HG02884 (cell line): ENCODE results near the gene NDUFS8.
A peak's percentile ranks its signal among the peaks of the same experiment; 100 is the strongest.

Experiments used
- ATAC-seq: cut with Tn5 transposase; IDR thresholded peaks from one replicate; pipeline ENCODE4 v1.9.1; 2021; ENCODE audit warnings: mild to moderate bottlenecking, moderate library complexity; ENCODE audit not compliant: unreplicated experiment

Gene NDUFS8

DNA sequence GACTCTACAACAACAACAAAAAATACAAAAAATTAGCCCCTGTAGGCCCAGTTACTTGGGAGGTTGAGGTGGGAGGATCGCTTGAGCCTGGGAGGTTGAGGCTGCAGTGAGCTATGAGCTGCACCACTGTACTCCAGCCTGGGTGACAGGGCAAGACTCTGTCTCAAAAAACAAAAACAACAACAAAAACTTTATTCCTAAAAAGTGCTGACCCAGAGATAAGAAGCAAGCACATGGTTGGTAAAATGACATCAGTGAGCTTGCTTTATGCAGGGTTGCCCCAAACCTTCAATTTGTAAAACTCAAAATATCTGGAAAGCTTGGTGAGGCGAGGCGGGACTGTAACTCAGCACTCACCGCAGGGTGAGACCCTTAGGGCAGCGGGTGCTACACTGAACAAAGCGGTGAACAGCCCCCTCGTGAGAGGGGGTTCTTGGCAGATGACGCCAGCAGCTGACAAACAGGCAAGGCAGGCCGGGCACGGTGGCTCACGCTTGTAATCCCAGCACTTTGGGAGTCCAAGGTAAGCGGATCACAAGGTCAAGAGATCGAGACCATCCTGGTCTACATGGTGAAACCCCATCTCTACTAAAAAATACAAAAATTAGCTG, 4.9 kb downstream of the NDUFS8 start:
- ATAC-seq, result no peak

DNA sequence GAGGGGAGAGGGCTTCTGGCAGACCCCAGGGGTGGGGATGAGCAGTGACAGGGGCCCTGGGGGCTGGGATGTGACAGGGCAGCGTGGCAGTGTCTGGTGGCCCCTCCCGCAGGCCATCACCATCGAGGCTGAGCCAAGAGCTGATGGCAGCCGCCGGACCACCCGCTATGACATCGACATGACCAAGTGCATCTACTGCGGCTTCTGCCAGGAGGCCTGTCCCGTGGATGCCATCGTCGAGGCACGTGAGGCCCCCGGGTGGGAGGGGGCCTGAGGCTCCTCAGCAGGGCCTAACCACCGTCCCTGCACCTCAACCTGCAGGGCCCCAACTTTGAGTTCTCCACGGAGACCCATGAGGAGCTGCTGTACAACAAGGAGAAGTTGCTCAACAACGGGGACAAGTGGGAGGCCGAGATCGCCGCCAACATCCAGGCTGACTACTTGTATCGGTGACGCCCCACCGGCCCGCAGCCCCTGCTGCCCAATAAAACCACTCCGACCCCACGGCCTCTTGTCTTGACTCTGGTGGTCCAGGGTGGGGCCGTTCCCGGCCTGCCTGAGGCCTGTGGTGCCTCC, 5.7 kb downstream of the NDUFS8 start:
- no peak for ATAC-seq

DNA sequence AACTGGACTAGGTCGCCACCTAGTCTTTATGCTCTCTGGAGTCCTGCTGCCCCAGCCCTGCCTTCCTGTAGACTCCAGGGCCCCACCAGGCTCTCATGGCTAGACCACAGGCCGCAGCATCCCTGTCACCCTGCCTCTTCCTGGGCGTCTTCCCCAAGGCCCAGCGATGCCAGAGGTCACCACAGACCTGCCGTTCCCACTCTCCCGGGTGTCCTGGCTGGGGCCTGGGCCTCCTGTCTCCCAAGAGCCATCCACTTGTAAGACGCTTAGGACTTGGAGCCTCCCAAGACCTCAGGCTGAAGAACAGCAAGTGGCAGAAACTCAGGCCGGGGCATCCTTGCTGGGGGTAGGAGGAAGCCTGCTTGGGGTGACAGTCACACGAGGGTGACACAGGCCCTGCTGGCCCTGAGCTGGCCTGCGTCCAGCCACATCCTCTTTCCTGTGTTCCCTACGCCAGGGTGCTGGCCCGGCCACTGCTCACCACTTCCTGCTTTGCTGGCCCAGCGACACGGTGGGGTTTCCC, 6.3 kb downstream of the NDUFS8 start:
- no peak for ATAC-seq

DNA sequence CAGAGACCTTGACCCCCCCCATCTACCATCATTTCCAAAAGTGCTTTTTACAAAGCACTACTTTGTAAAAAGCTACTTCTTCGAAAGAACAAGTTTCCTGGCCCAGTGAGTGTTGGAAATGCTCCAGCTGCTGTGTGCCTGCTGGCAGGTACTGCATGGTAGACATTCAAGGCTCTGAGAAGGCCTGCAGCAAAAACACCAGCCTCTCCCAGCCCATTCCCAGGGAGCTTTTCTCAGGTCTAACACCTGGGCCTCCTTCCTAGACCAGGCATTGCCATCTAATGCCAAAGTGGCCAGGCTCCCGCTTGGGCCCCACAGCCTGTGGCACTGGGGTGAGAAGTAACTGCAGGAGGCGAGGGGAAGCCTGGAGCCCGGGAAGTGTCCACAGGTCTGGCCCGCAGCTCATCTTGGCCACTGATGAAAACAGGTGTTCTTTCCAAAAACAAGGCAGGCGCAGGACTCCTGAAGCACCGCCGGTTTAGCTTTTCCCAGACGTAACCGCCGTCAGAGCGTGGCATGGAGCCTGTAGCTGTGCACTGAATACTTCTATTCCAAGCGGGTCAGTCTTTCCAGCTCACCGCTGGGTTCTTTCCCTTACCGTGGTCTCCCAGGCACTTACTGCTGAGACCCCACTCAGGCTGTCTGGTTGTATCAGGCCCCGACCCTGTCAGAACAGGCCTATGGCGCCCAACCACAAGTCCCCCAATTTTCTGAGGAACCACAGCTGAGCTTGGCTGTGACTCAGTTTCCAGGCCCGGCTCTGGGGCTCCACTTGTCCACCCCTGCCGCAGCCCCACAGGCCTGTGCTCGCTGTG, 7.1 kb downstream of the NDUFS8 start:
- ATAC-seq, result no peak

DNA sequence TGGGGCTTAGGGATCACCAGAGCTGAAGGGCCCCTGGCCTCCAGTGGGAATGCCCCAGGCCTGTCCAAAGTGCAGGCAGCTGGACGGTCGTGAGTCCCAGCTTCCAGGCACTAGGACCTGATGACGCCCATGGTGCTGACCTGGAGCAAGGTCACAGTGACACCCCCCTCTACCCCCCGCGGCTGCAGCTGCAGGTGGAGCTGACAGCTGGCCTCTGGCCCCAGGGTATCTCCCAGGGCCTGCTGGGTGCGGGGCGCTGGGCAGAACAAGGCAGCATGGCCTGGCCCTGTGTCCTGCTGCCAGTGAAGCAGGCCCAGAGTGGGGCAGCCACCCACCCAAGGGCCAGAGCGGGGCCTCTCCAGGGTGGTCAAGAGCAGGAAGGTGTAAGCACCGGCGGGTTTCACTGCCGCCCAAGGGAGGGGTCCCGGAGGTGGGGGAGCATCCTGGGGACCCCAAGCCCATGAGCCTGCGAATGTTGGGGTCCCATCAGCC, 7.8 kb downstream of the NDUFS8 start:
- no peak for ATAC-seq

DNA sequence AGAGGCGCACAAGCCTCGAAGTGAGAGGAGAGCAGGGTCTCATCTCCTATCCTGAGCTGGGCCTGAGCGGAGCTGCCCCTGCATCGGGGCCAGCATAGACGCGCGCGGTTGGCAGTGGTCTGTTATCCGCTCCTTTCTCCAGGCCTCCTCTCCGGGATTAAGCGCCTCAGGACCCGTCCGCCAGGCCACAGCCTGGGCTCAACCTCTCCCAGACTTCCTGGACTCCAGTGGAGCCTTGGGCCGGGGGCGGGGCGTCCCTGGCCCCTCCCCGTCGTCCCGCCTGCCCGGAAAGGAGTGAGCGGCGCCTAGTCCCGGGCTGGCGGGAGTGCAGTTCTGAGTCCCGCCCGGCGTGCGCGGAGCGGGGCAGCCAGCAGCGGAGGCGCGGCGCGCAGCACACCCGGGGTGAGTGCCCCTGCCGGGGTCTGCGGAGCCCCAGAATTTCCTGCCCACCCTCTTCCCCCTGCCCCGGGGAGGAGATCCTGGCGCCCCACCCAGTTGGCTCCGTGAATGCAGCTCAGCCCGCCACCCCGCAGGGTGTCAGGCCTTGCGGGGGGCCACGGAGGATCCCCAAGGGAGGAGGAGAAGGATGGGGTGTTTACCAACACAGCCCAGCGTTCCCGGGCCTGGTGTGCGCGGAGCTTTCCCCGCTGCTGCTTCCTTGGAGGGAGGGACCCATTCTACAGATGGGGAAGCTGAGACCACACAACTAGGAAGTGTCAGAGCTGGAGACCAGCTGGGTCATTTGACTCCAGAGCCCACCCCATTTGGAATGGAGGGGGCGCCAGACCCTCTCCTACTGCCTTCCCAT, 8.4 kb downstream of the NDUFS8 start, which contains the start of gene TCIRG1:
TCIRG1 (plus strand) TSS at position 308 of the 808 bp plus-strand sequence. CDS start 2,247 bp downstream, outside the sequence.
- ATAC-seq, result peak; percentile 50

DNA sequence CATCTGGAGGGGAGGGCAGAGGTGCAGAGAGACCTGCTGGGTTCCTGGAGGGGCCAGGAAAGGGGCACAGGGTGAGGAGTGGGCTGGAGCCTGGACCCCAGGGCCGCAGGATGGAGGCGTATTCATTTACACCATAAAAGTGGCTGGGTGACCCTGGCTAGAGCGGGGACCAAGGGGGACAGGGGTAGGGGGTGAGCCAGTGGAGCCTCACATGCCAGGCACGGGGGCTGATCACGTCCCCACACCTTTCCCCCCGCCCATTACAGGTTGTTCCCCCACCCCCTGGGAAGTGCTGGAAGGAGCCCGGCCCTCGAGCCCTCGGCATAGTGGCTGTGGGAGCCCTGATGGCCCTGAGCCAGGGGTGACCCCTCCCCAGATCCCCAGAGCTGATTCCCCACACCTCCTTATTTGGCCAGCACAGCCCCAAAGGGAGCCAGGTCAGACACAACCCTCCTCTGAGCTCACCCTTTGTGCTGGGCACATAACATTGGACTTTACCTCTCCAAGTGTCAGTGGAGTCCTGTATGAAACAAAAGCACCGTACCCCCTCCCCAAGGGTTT, 9.1 kb downstream of the NDUFS8 start:
- ATAC-seq, result no peak

DNA sequence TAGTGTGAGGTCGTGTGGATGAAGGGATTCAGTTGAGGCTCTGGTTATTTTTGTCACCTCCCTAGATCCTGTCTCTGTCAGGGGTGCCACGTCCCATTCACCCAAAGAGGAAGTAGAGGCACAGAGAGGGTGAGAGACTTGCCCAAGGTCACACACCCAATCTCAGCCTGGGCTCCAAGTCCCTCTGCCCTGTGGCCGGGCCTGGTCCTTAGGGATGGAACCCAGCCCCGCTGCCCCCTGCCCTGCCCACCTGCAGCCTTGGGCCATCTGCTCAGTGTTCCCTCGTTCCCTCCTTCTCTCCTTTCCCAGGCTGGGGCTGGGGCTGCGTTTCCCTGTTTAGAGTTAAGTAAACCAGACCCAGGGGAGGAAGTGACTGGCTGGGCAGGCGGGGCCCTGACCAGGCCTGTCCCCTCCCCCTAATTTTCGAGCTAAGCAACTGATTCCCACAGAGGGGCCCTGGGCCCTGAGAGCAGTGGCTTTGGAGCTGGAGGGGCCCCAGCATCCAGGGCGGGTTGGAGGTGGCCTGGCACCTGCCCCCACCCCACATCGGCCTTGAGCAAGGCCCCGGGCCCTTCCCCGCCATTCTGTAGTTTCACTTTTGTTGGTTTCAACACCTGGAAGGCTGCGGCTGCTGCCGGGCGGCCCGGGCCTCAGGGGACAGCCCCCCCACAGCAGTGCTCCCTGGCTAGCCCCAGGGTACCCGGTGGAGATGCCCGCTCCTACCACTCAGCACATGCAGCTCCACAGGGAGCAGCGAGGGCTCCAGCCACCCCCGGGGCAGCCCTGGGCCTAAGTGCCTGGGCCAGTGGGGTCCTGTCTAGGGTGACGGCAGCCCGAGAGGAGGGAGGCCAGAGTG, 9.8 kb downstream of the NDUFS8 start:
- no peak for ATAC-seq

DNA sequence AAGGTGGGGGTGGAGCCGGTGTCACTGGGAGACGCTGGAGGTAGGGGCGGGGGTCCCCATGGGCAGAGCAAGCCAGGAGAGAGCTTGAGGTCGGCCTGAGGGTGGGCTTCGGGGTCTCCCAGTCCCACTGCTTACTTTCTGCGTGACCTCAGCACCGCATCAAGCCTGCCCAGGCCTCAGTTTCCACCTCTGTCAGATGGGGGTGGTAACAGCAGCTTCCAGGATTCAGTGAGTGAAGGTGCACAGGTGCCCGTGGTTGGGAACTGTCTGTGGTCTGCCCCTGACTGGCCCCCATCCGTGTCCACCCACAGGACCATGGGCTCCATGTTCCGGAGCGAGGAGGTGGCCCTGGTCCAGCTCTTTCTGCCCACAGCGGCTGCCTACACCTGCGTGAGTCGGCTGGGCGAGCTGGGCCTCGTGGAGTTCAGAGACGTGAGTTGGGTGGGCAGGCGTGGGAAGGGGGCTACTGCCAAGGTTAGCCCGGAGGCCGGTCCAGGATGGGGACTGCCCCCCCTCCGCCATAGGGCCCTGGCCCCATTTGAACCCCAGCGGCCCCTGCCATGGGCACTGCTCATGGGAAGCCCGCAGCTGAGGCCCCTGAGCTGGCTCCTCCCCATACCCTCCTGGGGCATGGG, 10.6 kb downstream of the NDUFS8 start:
- ATAC-seq, result no peak

DNA sequence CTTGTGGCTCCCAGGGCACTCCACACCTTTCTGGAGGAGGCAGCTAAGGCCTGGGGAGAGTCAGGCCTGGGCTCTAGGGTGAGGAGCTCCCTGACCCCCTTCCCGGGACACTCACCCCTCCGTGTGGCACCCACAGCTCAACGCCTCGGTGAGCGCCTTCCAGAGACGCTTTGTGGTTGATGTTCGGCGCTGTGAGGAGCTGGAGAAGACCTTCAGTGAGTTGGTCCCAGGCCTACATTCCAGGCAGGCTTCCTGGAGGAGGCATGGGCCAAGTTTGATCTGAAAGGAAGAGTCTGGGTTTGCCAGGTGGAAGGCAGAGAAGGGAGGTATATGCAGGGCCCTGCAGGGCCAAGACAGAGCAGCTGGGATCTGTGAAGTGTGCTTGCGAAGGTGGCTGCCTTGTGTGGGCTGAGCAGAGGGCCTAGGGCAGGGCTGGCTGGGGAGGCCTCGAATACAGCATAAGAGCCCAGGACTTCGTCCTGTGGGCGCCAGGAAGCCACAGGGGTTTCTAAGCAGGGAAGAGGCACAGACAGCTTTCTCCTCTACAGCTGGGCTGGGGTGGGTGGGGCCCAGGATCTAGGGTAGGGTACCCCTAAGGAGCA, 11.2 kb downstream of the NDUFS8 start:
- ATAC-seq, result no peak

DNA sequence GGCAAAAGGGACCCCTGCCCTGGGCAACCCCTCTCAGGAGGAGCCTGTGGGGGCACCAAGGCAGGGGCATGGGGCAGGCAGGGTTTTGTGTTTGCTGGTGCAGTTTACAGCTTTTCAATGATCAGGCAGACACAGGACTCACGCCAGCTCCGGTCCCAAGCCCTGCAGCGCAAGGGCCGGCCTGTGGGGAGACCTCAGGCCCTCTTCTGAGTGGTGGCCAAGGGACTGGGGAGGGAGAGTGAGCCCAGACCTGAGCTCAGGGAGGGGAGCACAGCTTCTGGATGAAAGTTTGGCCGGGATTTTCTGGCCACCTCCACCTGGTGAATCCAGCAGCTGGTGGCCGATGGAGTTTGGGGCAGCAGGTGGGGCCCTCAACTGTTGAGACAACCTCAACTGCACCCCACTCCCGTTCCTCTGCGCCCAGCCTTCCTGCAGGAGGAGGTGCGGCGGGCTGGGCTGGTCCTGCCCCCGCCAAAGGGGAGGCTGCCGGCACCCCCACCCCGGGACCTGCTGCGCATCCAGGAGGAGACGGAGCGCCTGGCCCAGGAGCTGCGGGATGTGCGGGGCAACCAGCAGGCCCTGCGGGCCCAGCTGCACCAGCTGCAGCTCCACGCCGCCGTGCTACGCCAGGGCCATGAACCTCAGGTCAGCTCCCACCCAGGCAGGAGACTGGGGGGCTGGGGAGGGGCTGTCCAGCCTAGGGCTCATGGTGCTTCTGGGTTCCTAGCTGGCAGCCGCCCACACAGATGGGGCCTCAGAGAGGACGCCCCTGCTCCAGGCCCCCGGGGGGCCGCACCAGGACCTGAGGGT, 11.9 kb downstream of the NDUFS8 start:
- ATAC-seq, result no peak

DNA sequence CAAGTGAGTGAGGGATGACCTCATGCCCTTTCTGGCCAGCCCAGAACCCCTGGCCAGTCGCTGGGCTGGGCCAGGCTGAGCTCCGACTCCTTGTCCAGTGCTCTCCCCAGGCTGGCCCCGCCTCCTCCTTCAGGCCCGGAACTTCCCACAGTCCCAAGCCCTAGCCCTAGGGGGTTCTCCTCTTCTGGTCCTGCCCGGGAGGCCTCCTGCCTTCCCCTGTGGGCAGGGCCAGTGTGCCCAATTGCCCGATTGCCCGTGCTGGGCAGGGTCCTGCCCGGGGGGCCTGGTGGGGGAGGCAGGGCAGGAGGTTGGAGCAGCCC, 12.5 kb downstream of the NDUFS8 start:
- ATAC-seq, result no peak

DNA sequence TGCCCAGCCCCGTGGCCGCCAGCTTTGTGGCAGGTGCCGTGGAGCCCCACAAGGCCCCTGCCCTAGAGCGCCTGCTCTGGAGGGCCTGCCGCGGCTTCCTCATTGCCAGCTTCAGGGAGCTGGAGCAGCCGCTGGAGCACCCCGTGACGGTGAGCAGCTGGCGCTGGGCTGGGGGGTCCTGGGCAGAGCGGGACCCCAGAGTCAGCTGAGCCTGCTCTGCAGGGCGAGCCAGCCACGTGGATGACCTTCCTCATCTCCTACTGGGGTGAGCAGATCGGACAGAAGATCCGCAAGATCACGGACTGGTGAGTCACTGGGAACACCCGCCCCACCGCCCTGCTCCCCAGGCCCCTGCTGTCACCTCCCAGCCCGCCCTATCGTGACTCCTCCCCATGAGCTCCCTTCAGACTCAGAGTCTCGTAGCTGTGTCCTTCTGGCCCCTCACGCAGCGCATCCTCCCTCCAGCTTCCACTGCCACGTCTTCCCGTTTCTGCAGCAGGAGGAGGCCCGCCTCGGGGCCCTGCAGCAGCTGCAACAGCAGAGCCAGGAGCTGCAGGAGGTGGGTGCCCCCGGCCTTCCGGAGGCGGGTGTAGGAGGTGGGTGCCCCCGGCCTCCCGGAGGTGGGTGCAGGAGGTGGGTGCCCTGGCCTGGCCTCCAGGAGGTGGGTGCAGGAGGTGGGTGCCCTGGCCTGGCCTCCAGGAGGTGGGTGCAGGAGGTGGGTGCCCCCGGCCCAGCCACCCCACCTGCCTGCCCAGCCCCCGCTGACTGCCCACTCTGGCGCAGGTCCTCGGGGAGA, 13.1 kb downstream of the NDUFS8 start:
- ATAC-seq, result no peak

DNA sequence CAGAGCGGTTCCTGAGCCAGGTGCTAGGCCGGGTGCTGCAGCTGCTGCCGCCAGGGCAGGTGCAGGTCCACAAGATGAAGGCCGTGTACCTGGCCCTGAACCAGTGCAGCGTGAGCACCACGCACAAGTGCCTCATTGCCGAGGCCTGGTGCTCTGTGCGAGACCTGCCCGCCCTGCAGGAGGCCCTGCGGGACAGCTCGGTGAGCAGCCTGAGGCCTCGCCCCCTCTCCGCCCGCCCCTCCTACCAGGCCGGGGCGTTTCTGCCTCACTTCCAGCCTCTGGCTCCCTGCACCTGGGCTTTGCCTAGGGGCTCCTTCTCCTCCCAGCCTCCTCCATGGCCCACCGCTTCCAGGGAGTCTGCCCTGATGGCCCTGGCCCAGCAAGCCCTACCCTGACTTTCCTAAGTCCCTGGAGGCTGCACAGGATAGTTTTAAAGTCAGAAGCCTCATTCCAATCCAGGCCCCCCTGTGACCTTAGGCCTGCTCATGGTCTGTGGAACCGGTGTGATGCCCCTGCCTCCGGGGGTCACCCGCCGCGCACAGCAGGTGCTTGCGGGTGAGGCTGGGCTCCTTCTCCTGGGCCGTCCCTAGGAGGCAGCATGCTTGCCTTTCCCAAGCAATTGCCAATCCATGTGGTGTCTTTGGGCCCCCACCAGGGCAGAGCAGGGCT, 13.8 kb downstream of the NDUFS8 start:
- no peak for ATAC-seq

DNA sequence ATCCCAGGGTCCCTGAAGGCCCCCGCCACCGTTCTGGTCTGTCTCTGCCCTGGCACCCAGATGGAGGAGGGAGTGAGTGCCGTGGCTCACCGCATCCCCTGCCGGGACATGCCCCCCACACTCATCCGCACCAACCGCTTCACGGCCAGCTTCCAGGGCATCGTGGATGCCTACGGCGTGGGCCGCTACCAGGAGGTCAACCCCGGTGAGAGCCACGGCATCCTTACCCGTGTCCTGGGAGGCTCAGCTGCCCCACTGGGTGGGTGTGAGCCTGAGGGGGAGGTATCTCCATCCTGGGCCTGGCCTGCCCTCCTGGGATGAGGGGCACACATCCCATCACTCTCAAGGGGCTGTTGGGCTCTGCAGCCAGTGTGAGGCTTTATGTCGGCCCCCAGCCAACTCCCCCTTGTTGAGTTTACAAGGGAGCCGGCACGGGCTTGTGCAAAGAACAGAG, 14.4 kb downstream of the NDUFS8 start:
- ATAC-seq, result no peak

DNA sequence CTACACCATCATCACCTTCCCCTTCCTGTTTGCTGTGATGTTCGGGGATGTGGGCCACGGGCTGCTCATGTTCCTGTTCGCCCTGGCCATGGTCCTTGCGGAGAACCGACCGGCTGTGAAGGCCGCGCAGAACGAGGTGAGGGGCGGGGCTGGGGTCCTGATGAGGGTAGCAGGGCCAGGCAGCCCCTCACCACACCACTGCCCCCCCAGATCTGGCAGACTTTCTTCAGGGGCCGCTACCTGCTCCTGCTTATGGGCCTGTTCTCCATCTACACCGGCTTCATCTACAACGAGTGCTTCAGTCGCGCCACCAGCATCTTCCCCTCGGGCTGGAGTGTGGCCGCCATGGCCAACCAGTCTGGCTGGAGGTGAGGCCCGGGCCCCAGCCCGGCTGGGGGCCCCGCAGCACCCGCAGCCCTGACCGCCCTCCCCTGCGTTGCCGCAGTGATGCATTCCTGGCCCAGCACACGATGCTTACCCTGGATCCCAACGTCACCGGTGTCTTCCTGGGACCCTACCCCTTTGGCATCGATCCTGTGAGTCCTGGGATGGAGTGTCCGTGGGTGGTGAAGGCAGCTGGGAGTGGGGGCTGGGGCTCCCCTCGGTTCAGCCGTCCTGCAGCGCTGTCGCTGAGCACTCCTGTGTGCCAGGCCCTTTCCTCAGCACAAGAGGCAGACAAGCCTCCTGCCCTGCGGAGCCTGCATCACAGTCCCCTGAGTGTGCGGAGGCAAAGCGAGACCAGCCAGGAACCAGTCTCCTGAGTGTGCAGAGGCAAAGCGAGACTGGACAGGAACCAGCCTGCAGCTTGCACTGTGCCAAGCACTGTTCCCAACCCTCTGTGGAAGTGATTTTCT, 17.2 kb downstream of the NDUFS8 start:
- no peak for ATAC-seq
